Endodermal cell (in vitro differentiated cells): ENCODE measurements around the gene JADE3. TPM values are rescaled to one million over a fixed set of nuclear protein-coding genes. Genes with fewer than 3 reads are reported as not detected.

Source experiments
- DNase-seq: peaks from one replicate; pipeline ENCODE4 v3.0.0-alpha.2; 2017
- H3K27ac ChIP-seq: 2 replicates; pipeline ENCODE4 v1.5.1; 2013; ENCODE audit warnings: mild to moderate bottlenecking, low read depth, low read length, moderate library complexity
- H3K27me3 ChIP-seq: 2 replicates; pipeline ENCODE4 v1.6.1; 2013; ENCODE audit warnings: mild to moderate bottlenecking, low read length, moderate library complexity; ENCODE audit not compliant: insufficient read depth, control insufficient read depth, poor library complexity, severe bottlenecking
- H3K36me3 ChIP-seq: 2 replicates; pipeline ENCODE4 v1.7.0; 2013; ENCODE audit warnings: mild to moderate bottlenecking, low read length, moderate library complexity; ENCODE audit not compliant: control insufficient read depth, insufficient read depth
- H3K4me1 ChIP-seq: one replicate; pipeline ENCODE4 v1.7.0; 2013; ENCODE audit warnings: low read length; ENCODE audit not compliant: control insufficient read depth, insufficient read depth
- H3K4me3 ChIP-seq: 2 replicates; pipeline ENCODE4 v1.5.1; 2013; ENCODE audit warnings: mild to moderate bottlenecking, low read length, moderate library complexity
- H3K9ac ChIP-seq: 2 replicates; pipeline ENCODE4 v1.6.1; 2013; ENCODE audit warnings: mild to moderate bottlenecking, low read length, moderate library complexity; ENCODE audit not compliant: poor library complexity, severe bottlenecking; ENCODE audit errors: extremely low read depth
- H3K9me3 ChIP-seq: 2 replicates; pipeline ENCODE4 v1.6.1; 2013; ENCODE audit warnings: mild to moderate bottlenecking, low read length, moderate library complexity; ENCODE audit not compliant: control insufficient read depth
- H3K27ac Mint-ChIP-seq: 2 replicates; pipeline ENCODE4 v1.8.0; 2020; ENCODE audit warnings: mixed read lengths
- H3K27me3 Mint-ChIP-seq: 2 replicates; pipeline ENCODE4 v1.8.0; 2021; ENCODE audit warnings: mild to moderate bottlenecking, mixed read lengths; ENCODE audit not compliant: insufficient read depth
- H3K36me3 Mint-ChIP-seq: 2 replicates; pipeline ENCODE4 v1.8.0; 2020; ENCODE audit warnings: low read depth, mixed read lengths
- H3K4me1 Mint-ChIP-seq: 2 replicates; pipeline ENCODE4 v1.8.0; 2020; ENCODE audit warnings: mixed read lengths
- H3K4me3 Mint-ChIP-seq: 2 replicates; pipeline ENCODE4 v1.8.0; 2020; ENCODE audit warnings: mild to moderate bottlenecking, moderate library complexity, mixed read lengths
- H3K9me3 Mint-ChIP-seq: 2 replicates; pipeline ENCODE4 v1.8.0; 2020; ENCODE audit warnings: mild to moderate bottlenecking, mixed read lengths
- WGBS, 2 experiments: methylation state at CpG; one replicate each; pipeline versions ENCODE4 v1.1.5 to v1.1.7; 2013; ENCODE audit warnings: missing lambda C conversion rate in 2 of 2, mixed read lengths in 1 of 2; ENCODE audit not compliant: insufficient coverage in 1 of 2, insufficient read length in 1 of 2; 5-methylcytosine and 5-hydroxymethylcytosine counted together
- total RNA-seq, 2 donors: library from RNA; stranded (reverse); fragmentation: NEBNext Ultra II Directional in 1 of 2; extraction: Animal tissue kit (Norgen Biotek cat#: 25700) in 1 of 2; gene quantifications; 2 replicates in 1 of 2; 3 replicates in 1 of 2; pipeline ENCODE4 v1.2.1, GENCODE V29; 2021
- TF ChIP-seq, protein P1 (sequence below): fragments of 200-600 bp; sonication (generic); conservative IDR thresholded peaks from 2 replicates; pipeline ENCODE4 v1.5.0; 2021; ENCODE audit warnings: antibody characterized with exemption, mild to moderate bottlenecking

JADE3 gene
- total RNA-seq, 2 donors from 2014 or later: 26.4 to 31.3 TPM

DNA sequence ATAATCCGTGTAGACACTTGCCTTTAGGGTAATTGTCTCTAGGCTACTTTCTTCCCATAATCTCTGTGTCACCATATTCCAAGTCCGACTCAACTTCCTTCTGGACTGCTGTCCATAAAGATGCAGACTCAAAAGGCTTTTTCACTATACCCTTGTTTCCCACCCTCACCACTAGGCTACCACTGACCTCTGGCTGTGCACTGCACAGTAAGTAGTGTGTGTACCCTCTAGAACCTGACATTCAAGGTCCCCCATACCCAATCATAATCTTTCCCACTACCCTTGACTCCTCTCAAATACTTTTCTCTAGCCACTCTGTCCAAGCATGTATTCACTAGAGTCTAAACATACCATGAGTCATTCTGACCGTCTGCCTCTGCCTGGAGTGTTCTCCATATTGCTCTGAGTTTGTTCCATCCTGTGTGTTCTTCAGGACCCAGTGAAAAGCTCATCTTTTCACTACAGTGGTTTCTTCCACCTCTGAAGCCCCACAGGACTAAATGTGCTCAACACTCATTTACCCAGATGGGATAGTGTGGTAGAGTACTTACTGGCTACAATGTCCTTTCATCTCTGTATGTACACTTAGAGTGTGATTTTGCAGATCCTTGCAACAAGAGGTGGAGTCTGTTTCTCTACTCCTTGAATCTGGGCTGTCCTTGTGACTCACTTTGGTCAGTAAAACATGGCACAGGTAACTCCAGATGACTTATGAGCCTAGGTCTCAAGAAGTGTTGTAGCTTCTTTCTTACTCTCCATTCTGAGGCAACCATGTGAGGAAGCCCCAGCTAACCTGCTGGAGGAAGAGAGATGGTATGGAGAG is 17.4 kb downstream of the JADE3 start:
- TF ChIP-seq, protein P1, sequence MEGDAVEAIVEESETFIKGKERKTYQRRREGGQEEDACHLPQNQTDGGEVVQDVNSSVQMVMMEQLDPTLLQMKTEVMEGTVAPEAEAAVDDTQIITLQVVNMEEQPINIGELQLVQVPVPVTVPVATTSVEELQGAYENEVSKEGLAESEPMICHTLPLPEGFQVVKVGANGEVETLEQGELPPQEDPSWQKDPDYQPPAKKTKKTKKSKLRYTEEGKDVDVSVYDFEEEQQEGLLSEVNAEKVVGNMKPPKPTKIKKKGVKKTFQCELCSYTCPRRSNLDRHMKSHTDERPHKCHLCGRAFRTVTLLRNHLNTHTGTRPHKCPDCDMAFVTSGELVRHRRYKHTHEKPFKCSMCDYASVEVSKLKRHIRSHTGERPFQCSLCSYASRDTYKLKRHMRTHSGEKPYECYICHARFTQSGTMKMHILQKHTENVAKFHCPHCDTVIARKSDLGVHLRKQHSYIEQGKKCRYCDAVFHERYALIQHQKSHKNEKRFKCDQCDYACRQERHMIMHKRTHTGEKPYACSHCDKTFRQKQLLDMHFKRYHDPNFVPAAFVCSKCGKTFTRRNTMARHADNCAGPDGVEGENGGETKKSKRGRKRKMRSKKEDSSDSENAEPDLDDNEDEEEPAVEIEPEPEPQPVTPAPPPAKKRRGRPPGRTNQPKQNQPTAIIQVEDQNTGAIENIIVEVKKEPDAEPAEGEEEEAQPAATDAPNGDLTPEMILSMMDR: no peak
- Histone ChIP-seq H3K4me3 (no peak overlapping the region), H3K36me3 (no peaks in the 10 kb centered on the region), H3K27me3 (no peaks in the 10 kb centered on the region), H3K4me1 (no peaks in the 10 kb centered on the region), H3K9me3 (no peaks in the 10 kb centered on the region), H3K27ac (no peak overlapping the region), H3K9ac (no peak overlapping the region)
- Mint-ChIP-seq H3K4me1 (no peaks in the 10 kb centered on the region), H3K36me3 (peaks cover 2% of the 10 kb centered on the region), H3K4me3 (no peak overlapping the region), H3K27ac (no peak overlapping the region), H3K27me3 (no peaks in the 10 kb centered on the region), H3K9me3 (peaks cover 58% of the 10 kb centered on the region)
- DNase-seq: no peak
- WGBS, 2 experiments: 90 to 95% methylated on average over 2 to 3 of the region's 3 CpGs

DNA sequence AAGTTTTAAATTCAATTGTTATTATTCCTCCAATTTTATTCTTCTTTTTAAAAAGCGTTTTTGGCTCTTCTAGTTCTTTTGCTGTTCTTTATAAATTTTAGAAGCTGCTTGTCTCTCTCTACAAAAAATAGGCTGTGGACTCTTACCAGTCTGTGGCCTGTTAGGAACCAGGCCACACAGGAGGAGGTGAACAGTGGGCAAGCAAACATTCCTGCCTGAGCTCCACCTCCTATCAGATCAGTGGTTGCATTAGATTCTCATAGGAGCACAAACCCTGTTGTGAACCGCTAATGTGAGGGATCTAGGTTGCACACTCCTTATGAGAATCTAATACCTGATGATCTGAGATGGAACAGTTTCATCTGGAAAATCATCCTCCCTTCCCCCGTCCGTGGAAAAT is 23.1 kb downstream of the JADE3 start:
- H3K4me1 ChIP-seq: no peaks in the 10 kb centered on the region
- no peaks in the 10 kb centered on the region for H3K36me3 ChIP-seq
- Mint-ChIP-seq H3K9me3 (peaks cover 60% of the 10 kb centered on the region), H3K27me3 (no peaks in the 10 kb centered on the region), H3K36me3 (peaks cover 3% of the 10 kb centered on the region), H3K27ac (no peak overlapping the region), H3K4me3 (no peak overlapping the region), H3K4me1 (no peaks in the 10 kb centered on the region)
- DNase-seq: no peak
- peaks cover 4% of the 10 kb centered on the region for H3K9me3 ChIP-seq
- no peak overlapping the region for H3K9ac ChIP-seq
- WGBS, 2 experiments: 82 to 100% methylated on average over 1 to 4 of the region's 4 CpGs
- H3K27me3 ChIP-seq: no peaks in the 10 kb centered on the region
- TF ChIP-seq, protein P1: no peak
- H3K4me3 ChIP-seq: no peak overlapping the region
- H3K27ac ChIP-seq: no peak overlapping the region

DNA sequence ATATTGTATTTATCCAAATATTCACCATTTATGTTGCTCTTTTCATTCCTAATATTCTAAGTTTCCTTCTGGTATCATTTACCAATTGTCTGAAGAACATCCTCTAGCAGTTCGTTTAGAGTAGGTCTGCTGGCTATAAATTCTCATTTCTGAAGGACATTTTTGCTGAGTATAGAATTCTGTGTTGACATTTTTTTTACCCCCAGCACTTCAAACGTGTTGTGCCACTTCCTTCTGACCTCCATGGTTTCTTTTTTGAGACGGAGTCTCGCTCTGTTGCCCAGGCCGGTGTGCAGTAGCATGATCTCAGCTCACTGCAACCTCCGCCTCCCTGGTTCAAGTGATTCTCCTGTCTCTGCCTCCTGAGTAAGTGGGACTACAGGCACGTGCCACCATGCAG is 26.4 kb downstream of the JADE3 start:
- Histone ChIP-seq H3K27ac (no peak overlapping the region), H3K27me3 (no peaks in the 10 kb centered on the region), H3K9ac (no peak overlapping the region), H3K9me3 (peaks cover 4% of the 10 kb centered on the region), H3K36me3 (no peaks in the 10 kb centered on the region), H3K4me1 (no peaks in the 10 kb centered on the region), H3K4me3 (no peak overlapping the region)
- no peaks in the 10 kb centered on the region for H3K4me1 Mint-ChIP-seq
- no peak overlapping the region for H3K27ac Mint-ChIP-seq
- peaks cover 69% of the 10 kb centered on the region for H3K9me3 Mint-ChIP-seq
- H3K27me3 Mint-ChIP-seq: no peaks in the 10 kb centered on the region
- TF ChIP-seq, protein P1: no peak
- H3K36me3 Mint-ChIP-seq: peaks cover 1% of the 10 kb centered on the region
- 96 to 100% methylated on average over 1 to 7 of the region's 7 CpGs for WGBS, 2 experiments
- no peak for DNase-seq
- H3K4me3 Mint-ChIP-seq: no peak overlapping the region
